ENCODE results near the gene DHX34. TPM values are rescaled to one million over a fixed set of nuclear protein-coding genes. Genes with fewer than 3 reads are reported as not detected.

Gene DHX34
- polyA plus RNA-seq, 2 donors, result 9.4 to 15.6 TPM

DNA sequence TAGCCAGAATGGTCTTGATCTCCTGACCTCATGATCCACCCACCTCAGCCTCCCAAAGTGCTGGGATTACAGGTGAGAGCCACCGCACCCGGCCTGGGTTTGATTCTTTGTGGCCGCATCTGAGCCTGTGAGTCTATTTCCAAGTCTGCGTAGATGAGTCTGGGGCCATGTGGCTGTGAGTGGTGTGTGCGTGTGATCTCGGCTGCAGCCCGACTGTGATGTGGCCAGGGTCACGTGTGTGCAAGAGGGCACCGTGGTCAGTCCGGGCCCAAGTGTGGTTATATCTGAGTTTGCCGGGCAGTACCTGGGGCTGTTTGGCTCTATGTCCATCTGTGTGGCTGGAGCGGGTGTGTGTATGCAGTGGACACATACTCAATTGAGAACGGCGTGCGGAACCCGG is 64.8 kb downstream of the DHX34 start:
- no peaks in the 10 kb centered on the region for H3K4me1 ChIP-seq (ENCODE audit: control insufficient read depth in 2 of 2, insufficient read depth in 2 of 2, low read length in 1 of 2)
- 93 to 95% methylated on average over 16 of the region's 16 CpGs for WGBS, 2 donors
- no peak overlapping the region for H3K4me3 ChIP-seq (ENCODE audit: low read depth in 1 of 2, low read length in 2 of 2)
- peaks cover 5 to 8% of the 10 kb centered on the region in 2 donors for H3K27me3 ChIP-seq (ENCODE audit: control insufficient read depth in 1 of 2, insufficient read depth in 2 of 2, low read length in 2 of 2)
- H3K27ac ChIP-seq (ENCODE audit: low read depth in 2 of 2, low read length in 1 of 2), result no peak overlapping the region
- no peaks in the 10 kb centered on the region for H3K36me3 ChIP-seq (ENCODE audit: control insufficient read depth in 2 of 2, insufficient read depth in 2 of 2, low read length in 1 of 2)
- no peaks in the 10 kb centered on the region for H3K9me3 ChIP-seq (ENCODE audit: control insufficient read depth in 2 of 2, insufficient read depth in 1 of 2, low read depth in 1 of 2, low read length in 1 of 2)

DNA sequence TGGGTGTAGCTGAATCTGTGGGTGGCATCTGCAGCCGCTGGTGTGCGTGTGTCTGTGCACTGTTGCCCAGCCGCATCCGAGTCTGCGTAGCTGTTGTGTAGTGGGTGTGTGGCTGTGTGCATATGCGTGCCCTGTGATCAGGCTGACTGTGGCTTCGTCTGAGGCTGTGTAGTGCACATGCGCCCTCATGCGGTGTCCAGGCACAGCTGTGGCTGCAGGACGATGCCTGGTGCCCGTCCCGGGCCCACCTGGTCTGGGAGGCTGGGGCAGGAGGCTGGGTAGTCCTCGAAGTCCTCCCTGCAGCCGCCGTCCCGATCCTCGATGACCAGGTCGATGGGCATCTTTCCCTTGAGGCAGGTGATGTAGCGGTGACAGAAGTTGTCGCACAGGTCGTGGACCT is 65.4 kb downstream of the DHX34 start:
- 72 to 77% methylated on average over 21 of the region's 21 CpGs for WGBS, 2 donors
- Histone ChIP-seq H3K27ac (ENCODE audit: low read depth in 2 of 2, low read length in 1 of 2) (no peak overlapping the region), H3K9me3 (ENCODE audit: control insufficient read depth in 2 of 2, insufficient read depth in 1 of 2, low read depth in 1 of 2, low read length in 1 of 2) (no peaks in the 10 kb centered on the region), H3K4me1 (ENCODE audit: control insufficient read depth in 2 of 2, insufficient read depth in 2 of 2, low read length in 1 of 2) (no peaks in the 10 kb centered on the region), H3K27me3 (ENCODE audit: control insufficient read depth in 1 of 2, insufficient read depth in 2 of 2, low read length in 2 of 2) (peaks cover 5 to 8% of the 10 kb centered on the region in 2 donors), H3K36me3 (ENCODE audit: control insufficient read depth in 2 of 2, insufficient read depth in 2 of 2, low read length in 1 of 2) (no peaks in the 10 kb centered on the region), H3K4me3 (ENCODE audit: low read depth in 1 of 2, low read length in 2 of 2) (no peak overlapping the region)

DNA sequence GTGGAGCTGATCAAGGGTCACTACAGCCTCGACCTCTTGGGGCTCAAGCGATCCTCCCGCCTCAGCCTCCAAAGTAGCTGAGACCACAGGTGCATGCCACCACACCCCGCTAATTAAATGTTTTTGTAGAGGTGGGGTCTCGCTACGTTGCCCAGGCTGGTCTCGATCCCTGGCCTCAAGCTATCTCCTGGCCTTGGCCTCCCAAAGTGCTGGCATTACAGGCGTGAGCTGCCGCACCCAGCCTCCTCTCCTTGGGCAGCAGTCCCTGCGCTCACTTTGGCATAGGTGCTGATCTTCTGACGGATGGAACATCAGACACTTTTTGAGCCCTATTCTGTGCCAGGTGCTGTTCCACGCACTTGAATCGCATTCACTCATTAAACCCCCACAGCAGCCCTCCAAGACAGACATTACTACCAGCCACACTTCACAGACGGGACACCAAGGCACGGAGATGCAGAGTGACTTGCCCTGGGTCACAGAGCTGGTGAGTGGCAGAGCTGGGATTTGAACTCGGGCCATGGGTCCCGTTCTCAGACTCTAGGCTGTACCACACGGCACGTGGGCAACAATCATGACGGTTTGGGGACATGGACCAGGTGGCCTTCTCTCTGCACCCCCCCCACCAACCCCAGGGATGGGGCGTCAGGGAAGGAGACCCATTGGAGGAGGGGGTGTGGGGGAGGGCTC is 67.0 kb downstream of the DHX34 start:
- Histone ChIP-seq H3K27ac (ENCODE audit: low read depth in 2 of 2, low read length in 1 of 2) (no peak overlapping the region), H3K36me3 (ENCODE audit: control insufficient read depth in 2 of 2, insufficient read depth in 2 of 2, low read length in 1 of 2) (no peaks in the 10 kb centered on the region), H3K4me3 (ENCODE audit: low read depth in 1 of 2, low read length in 2 of 2) (no peak overlapping the region), H3K4me1 (ENCODE audit: control insufficient read depth in 2 of 2, insufficient read depth in 2 of 2, low read length in 1 of 2) (no peaks in the 10 kb centered on the region), H3K9me3 (ENCODE audit: control insufficient read depth in 2 of 2, insufficient read depth in 1 of 2, low read depth in 1 of 2, low read length in 1 of 2) (no peaks in the 10 kb centered on the region), H3K27me3 (ENCODE audit: control insufficient read depth in 1 of 2, insufficient read depth in 2 of 2, low read length in 2 of 2) (peaks cover 8 to 11% of the 10 kb centered on the region in 2 donors)
- 83 to 87% methylated on average over 21 of the region's 21 CpGs for WGBS, 2 donors

- WGBS, 2 donors, result 45 to 53% methylated on average over 12 of the region's 12 CpGs
- Histone ChIP-seq H3K36me3 (ENCODE audit: control insufficient read depth in 2 of 2, insufficient read depth in 2 of 2, low read length in 1 of 2) (no peaks in the 10 kb centered on the region), H3K27me3 (ENCODE audit: control insufficient read depth in 1 of 2, insufficient read depth in 2 of 2, low read length in 2 of 2) (peaks cover 8 to 11% of the 10 kb centered on the region in 2 donors), H3K4me3 (ENCODE audit: low read depth in 1 of 2, low read length in 2 of 2) (no peak overlapping the region), H3K4me1 (ENCODE audit: control insufficient read depth in 2 of 2, insufficient read depth in 2 of 2, low read length in 1 of 2) (no peaks in the 10 kb centered on the region), H3K9me3 (ENCODE audit: control insufficient read depth in 2 of 2, insufficient read depth in 1 of 2, low read depth in 1 of 2, low read length in 1 of 2) (no peaks in the 10 kb centered on the region), H3K27ac (ENCODE audit: low read depth in 2 of 2, low read length in 1 of 2) (no peak overlapping the region)
These were observed 67.5 kb downstream of the DHX34 start for GRCh38 chr19:47416643-47416985.

DNA sequence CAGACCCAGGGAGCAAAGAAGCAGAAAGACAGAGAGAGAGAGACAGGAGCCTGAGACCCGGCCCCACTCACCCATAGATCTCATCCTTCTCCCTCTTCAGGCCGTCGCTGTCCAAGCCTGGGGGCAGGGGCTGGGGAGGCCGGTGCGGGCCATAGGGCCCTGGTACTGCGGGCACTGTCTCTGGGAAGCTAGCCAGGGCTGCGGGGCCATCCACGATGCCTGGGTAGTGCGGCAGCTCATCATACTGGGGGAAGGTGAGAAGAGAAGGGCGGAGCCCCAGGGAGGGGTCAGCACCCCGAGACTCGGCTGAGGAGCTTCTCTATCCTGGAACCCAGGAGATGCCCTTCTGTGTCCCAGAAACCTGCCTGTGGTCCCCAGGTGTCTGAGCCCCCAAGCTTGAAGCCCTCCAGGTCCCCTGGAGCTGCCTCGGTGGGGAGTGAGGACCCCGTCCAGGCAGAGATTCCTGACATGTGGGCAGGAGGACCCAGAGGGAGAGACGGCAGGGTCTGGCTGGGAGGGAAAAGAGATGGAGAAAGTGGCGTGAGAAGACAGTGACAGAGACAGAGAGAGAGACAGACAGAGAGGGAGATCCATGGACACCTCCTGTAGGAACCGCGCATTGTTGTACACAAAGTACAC is 68.1 kb downstream of the DHX34 start:
- H3K4me3 ChIP-seq (ENCODE audit: low read depth in 1 of 2, low read length in 2 of 2), result no peak overlapping the region
- H3K9me3 ChIP-seq (ENCODE audit: control insufficient read depth in 2 of 2, insufficient read depth in 1 of 2, low read depth in 1 of 2, low read length in 1 of 2), result no peaks in the 10 kb centered on the region
- peaks cover 8 to 13% of the 10 kb centered on the region in 2 donors for H3K27me3 ChIP-seq (ENCODE audit: control insufficient read depth in 1 of 2, insufficient read depth in 2 of 2, low read length in 2 of 2)
- 19 to 21% methylated on average over 17 to 18 of the region's 18 CpGs for WGBS, 2 donors
- no peaks in the 10 kb centered on the region for H3K4me1 ChIP-seq (ENCODE audit: control insufficient read depth in 2 of 2, insufficient read depth in 2 of 2, low read length in 1 of 2)
- H3K36me3 ChIP-seq (ENCODE audit: control insufficient read depth in 2 of 2, insufficient read depth in 2 of 2, low read length in 1 of 2), result no peaks in the 10 kb centered on the region
- no peak overlapping the region for H3K27ac ChIP-seq (ENCODE audit: low read depth in 2 of 2, low read length in 1 of 2)

- Histone ChIP-seq H3K36me3 (ENCODE audit: control insufficient read depth in 2 of 2, insufficient read depth in 2 of 2, low read length in 1 of 2) (no peaks in the 10 kb centered on the region), H3K4me1 (ENCODE audit: control insufficient read depth in 2 of 2, insufficient read depth in 2 of 2, low read length in 1 of 2) (no peaks in the 10 kb centered on the region), H3K4me3 (ENCODE audit: low read depth in 1 of 2, low read length in 2 of 2) (peak overlapping the region in 1 of 2 donors; percentile 46), H3K27me3 (ENCODE audit: control insufficient read depth in 1 of 2, insufficient read depth in 2 of 2, low read length in 2 of 2) (peaks cover 8 to 16% of the 10 kb centered on the region in 2 donors), H3K27ac (ENCODE audit: low read depth in 2 of 2, low read length in 1 of 2) (no peak overlapping the region), H3K9me3 (ENCODE audit: control insufficient read depth in 2 of 2, insufficient read depth in 1 of 2, low read depth in 1 of 2, low read length in 1 of 2) (no peaks in the 10 kb centered on the region)
- 4% methylated on average over 34 of the region's 34 CpGs for WGBS, 2 donors
These were observed 68.9 kb downstream of the DHX34 start for GRCh38 chr19:47417746-47418691.

- H3K4me3 ChIP-seq (ENCODE audit: low read depth in 1 of 2, low read length in 2 of 2), result peak overlapping the region; percentile 35 to 46
- H3K9me3 ChIP-seq (ENCODE audit: control insufficient read depth in 2 of 2, insufficient read depth in 1 of 2, low read depth in 1 of 2, low read length in 1 of 2), result no peaks in the 10 kb centered on the region
- no peak overlapping the region for H3K27ac ChIP-seq (ENCODE audit: low read depth in 2 of 2, low read length in 1 of 2)
- no peaks in the 10 kb centered on the region for H3K4me1 ChIP-seq (ENCODE audit: control insufficient read depth in 2 of 2, insufficient read depth in 2 of 2, low read length in 1 of 2)
- 3 to 4% methylated on average over 8 to 9 of the region's 9 CpGs for WGBS, 2 donors
- peaks cover 8 to 18% of the 10 kb centered on the region in 2 donors for H3K27me3 ChIP-seq (ENCODE audit: control insufficient read depth in 1 of 2, insufficient read depth in 2 of 2, low read length in 2 of 2)
- no peaks in the 10 kb centered on the region for H3K36me3 ChIP-seq (ENCODE audit: control insufficient read depth in 2 of 2, insufficient read depth in 2 of 2, low read length in 1 of 2)
These were observed 69.5 kb downstream of the DHX34 start for GRCh38 chr19:47418692-47419029.

DNA sequence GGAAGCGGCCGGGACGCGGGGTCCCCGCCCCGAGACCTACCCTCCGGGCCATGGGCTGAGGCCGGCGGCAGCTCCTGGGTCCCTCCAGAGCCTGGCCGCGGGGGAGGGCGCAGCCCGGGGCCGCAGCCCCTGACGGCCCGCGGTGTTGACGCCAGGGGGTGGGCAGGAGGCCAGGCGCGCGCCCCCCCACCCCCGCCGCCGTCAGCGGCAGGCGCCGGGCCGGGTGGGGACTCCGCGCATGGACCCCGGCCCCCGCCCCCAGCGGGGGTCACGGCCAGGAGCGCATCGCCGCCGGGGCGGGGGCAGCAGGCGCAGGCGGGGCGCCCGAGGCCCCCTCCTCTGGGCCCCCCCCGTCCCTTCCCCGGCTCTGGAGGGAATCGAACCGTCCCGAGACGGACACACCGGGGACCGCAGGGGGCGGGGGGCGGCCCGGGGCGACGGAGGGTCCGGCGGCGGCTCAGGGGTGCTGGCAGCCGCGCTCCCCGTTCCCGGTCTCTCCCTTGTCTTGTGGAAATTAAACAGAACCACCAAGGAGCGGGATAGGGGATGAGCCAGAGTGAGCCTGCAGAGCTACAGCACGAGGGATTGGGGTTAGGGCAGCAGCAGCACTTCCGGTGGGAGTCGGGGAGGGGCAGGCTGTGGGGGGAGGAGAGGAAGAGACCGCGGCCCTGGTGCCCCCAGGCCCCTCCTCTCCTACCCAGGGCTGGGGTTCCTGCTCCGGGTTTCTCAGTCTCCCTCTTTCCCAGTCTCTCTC is 70.1 kb downstream of the DHX34 start, which contains the start of gene MEIS3:
Gene MEIS3, minus strand, starts transcription at position 498 of the 754 bp plus-strand sequence. Its CDS starts 446 bp downstream, at position 52.
- WGBS, 2 donors, result 0 to 1% methylated on average over 23 to 70 of the region's 70 CpGs
- Histone ChIP-seq H3K4me3 (ENCODE audit: low read depth in 1 of 2, low read length in 2 of 2) (peak within 1 kb of the TSS; percentile 35 to 46), H3K27ac (ENCODE audit: low read depth in 2 of 2, low read length in 1 of 2) (no peak within 1 kb of the TSS), H3K4me1 (ENCODE audit: control insufficient read depth in 2 of 2, insufficient read depth in 2 of 2, low read length in 1 of 2) (no peaks in the 10 kb centered on the region), H3K36me3 (ENCODE audit: control insufficient read depth in 2 of 2, insufficient read depth in 2 of 2, low read length in 1 of 2) (no peaks in the 10 kb centered on the region), H3K27me3 (ENCODE audit: control insufficient read depth in 1 of 2, insufficient read depth in 2 of 2, low read length in 2 of 2) (peaks cover 8 to 21% of the 10 kb centered on the region in 2 donors), H3K9me3 (ENCODE audit: control insufficient read depth in 2 of 2, insufficient read depth in 1 of 2, low read depth in 1 of 2, low read length in 1 of 2) (no peaks in the 10 kb centered on the region)

GRCh38 chr19:47419789-47420188 is 70.7 kb downstream of the DHX34 start:
- peaks cover 8 to 21% of the 10 kb centered on the region in 2 donors for H3K27me3 ChIP-seq (ENCODE audit: control insufficient read depth in 1 of 2, insufficient read depth in 2 of 2, low read length in 2 of 2)
- WGBS, 2 donors, result 18 to 26% methylated on average over 18 to 19 of the region's 19 CpGs
- H3K27ac ChIP-seq (ENCODE audit: low read depth in 2 of 2, low read length in 1 of 2), result no peak overlapping the region
- H3K4me3 ChIP-seq (ENCODE audit: low read depth in 1 of 2, low read length in 2 of 2), result no peak overlapping the region
- no peaks in the 10 kb centered on the region for H3K4me1 ChIP-seq (ENCODE audit: control insufficient read depth in 2 of 2, insufficient read depth in 2 of 2, low read length in 1 of 2)
- no peaks in the 10 kb centered on the region for H3K36me3 ChIP-seq (ENCODE audit: control insufficient read depth in 2 of 2, insufficient read depth in 2 of 2, low read length in 1 of 2)
- H3K9me3 ChIP-seq (ENCODE audit: control insufficient read depth in 2 of 2, insufficient read depth in 1 of 2, low read depth in 1 of 2, low read length in 1 of 2), result no peaks in the 10 kb centered on the region

Data from esophagus (tissue), 2 donors.